Stomach (tissue), 4 donors: ENCODE results near the gene RAB4B.

Experiments used
- EP300 ChIP-seq: sonication (generic); formaldehyde crosslinking; IDR thresholded peaks from one replicate; pipeline ENCODE4 v1.6.1; 2017; ENCODE audit warnings: antibody characterized with exemption
- POLR2AphosphoS5 ChIP-seq, 3 donors: sonication (generic); formaldehyde crosslinking; IDR thresholded peaks; one replicate each; pipeline ENCODE4 v1.6.1; 2016; ENCODE audit warnings: antibody characterized with exemption in 3 of 3

- no peak for TF ChIP-seq EP300
- no peak for TF ChIP-seq POLR2AphosphoS5 (IDR thresholded peaks at IDR 0.05)
Observed at GRCh38 chr19:40741527-40742390, 36.3 kb upstream of the RAB4B start.
